MCF 10A (cell line): ENCODE results near the gene ZNF71. TPM values are rescaled to one million over a fixed set of nuclear protein-coding genes. Genes with fewer than 3 reads are reported as not detected.

Experiments
- Bru-seq: library from RNA; stranded (reverse); fragments of 400-500 nt; gene quantifications from one replicate; lab custom pipeline; 2021; lab: Mats Ljungman, UMichigan
- BruChase-seq, 2 experiments: library from RNA; stranded (reverse); fragments of 400-500 nt; gene quantifications; one replicate each; lab custom pipeline; 2021; lab: Mats Ljungman, UMichigan
- BruUV-seq: library from RNA; stranded (reverse); fragments of 400-500 nt; replicated peaks from 2 replicates; lab custom pipeline; 2021; lab: Mats Ljungman, UMichigan
- CTCF ChIA-PET: fragments of 300-600 bp; sonication (Branson Sonifier 250); formaldehyde crosslinking; extraction: SDS; loops from one replicate; lab custom pipeline; 2021; ENCODE audit warnings: antibody characterized with exemption, inconsistent platforms; lab: Yijun Ruan, JAX
- POLR2A ChIA-PET: fragments of 300-600, 350-650 bp; sonication (Branson Sonifier 250); formaldehyde crosslinking; extraction: SDS; loops from one replicate; lab custom pipeline; 2020; ENCODE audit warnings: antibody characterized with exemption, inconsistent platforms; lab: Yijun Ruan, JAX
- DNase-seq: peaks from one replicate; pipeline ENCODE4 v3.0.0-alpha.2; 2018; ENCODE audit not compliant: unreplicated experiment
- H3K27ac Mint-ChIP-seq: one replicate; pipeline ENCODE4 v1.8.0; 2022; ENCODE audit warnings: mild to moderate bottlenecking, low read depth, mixed read lengths; ENCODE audit not compliant: unreplicated experiment
- H3K27me3 Mint-ChIP-seq: one replicate; pipeline ENCODE4 v1.8.0; 2022; ENCODE audit warnings: mixed read lengths; ENCODE audit not compliant: insufficient read depth, unreplicated experiment
- H3K36me3 Mint-ChIP-seq: one replicate; pipeline ENCODE4 v1.8.0; 2022; ENCODE audit warnings: mild to moderate bottlenecking, moderate library complexity, mixed read lengths; ENCODE audit not compliant: insufficient read depth, unreplicated experiment
- H3K4me1 Mint-ChIP-seq: one replicate; pipeline ENCODE4 v1.8.0; 2022; ENCODE audit warnings: mixed read lengths; ENCODE audit not compliant: insufficient read depth, unreplicated experiment
- H3K4me3 Mint-ChIP-seq: one replicate; pipeline ENCODE4 v1.8.0; 2022; ENCODE audit warnings: mild to moderate bottlenecking, moderate library complexity, mixed read lengths; ENCODE audit not compliant: unreplicated experiment
- H3K9me3 Mint-ChIP-seq: one replicate; pipeline ENCODE4 v1.8.0; 2022; ENCODE audit warnings: mixed read lengths; ENCODE audit not compliant: unreplicated experiment
- intact Hi-C: fragments of 100-400 bp; cut with micrococcal nuclease; formaldehyde crosslinking; loops from 2 replicates; pipeline ENCODE4 v1.14.1; 2022
- long read RNA-seq: library from polyadenylated mRNA; stranded (forward); transcript quantifications from one replicate; pipeline ENCODE4 v2.0.0, GENCODE V29; 2022
- total RNA-seq: library from RNA; stranded (reverse); gene quantifications from 2 replicates; pipeline ENCODE4 v1.2.3, GENCODE V29; 2022
- TF ChIP-seq, protein P1 (sequence below): fragments of 200-600 bp; IDR thresholded peaks from one replicate; pipeline ENCODE4 v1.8.0; 2022; ENCODE audit warnings: antibody characterized with exemption, mild to moderate bottlenecking; ENCODE audit not compliant: unreplicated experiment

The ZNF71 gene
- 4.0 and 5.9 TPM in 2 replicates for total RNA-seq
- Bru-seq, nascent RNA, result percentile 54 among the genes with signal in this experiment
- percentile 43 among the genes with signal in this experiment for BruChase-seq, experiment 1, labeled RNA remaining after a 6-hour chase
- percentile 52 among the genes with signal in this experiment for BruChase-seq, experiment 2, labeled RNA remaining after a 2-hour chase
- long read RNA-seq, full-length matches to known transcripts, result 20 of 24 reads
- long read RNA-seq, partial matches to known transcripts, result 1 of 24 reads
- long read RNA-seq, other reads (novel, unspliced or antisense), result 3 of 24 reads

DNA sequence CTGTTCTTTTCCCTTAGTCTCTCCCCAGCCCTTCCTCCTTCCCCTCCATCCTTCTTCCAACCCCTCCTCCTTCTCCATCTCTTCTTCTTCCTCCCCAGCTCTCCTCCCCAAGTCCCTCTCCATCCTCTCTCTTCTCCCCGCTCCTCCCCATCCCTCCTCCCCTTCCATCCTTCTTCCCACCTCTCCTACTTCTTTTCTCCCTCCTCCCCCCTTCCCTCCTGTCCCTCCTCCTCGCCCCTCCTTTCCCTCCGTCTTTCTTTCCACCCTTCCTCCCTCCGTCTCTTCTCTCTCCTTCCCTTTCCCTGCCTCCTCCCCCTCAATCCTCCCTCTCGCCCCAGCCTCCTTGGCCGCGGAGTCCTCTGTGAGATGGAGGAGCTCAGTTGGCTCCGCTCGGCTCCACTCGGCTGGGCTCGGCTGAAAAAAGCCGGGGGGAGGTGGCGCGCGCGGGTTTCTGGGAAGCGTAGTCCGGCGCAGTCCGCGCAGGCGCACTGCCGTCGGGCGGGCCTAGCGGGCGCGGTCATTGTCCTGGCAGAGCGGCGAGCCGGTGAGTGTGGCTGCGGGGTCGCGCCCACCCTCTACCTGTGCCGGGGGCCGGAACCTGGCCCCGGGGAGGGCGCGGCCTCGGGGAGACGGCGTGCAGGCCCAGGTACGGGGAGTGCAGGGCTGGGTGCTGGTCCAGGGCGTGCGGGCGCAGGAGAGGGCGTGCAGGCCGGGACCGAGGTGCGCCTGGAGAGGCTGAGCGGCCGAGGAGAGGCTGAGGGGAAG, at the start of gene ZNF71:
Gene ZNF71, plus strand, starts transcription at position 520 of the 765 bp plus-strand sequence. CDS start 6,257 bp downstream, outside the sequence.
- no peaks in the 10 kb centered on the region for H3K27me3 Mint-ChIP-seq
- no peaks in the 10 kb centered on the region for H3K36me3 Mint-ChIP-seq
- POLR2A ChIA-PET, result no interaction called here
- peak within 1 kb of the TSS; percentile 60 for H3K27ac Mint-ChIP-seq
- H3K9me3 Mint-ChIP-seq, result no peaks in the 10 kb centered on the region
- intact Hi-C loops, result no loop called here
- CTCF ChIA-PET, result interaction anchor here (0.6 kb wide), 1 partner anchor 1683 kb away, joined by 4 read pairs; no protein-coding TSS in a partner anchor
- H3K4me1 Mint-ChIP-seq, result peaks cover 22% of the 10 kb centered on the region
- TF ChIP-seq, protein P1, sequence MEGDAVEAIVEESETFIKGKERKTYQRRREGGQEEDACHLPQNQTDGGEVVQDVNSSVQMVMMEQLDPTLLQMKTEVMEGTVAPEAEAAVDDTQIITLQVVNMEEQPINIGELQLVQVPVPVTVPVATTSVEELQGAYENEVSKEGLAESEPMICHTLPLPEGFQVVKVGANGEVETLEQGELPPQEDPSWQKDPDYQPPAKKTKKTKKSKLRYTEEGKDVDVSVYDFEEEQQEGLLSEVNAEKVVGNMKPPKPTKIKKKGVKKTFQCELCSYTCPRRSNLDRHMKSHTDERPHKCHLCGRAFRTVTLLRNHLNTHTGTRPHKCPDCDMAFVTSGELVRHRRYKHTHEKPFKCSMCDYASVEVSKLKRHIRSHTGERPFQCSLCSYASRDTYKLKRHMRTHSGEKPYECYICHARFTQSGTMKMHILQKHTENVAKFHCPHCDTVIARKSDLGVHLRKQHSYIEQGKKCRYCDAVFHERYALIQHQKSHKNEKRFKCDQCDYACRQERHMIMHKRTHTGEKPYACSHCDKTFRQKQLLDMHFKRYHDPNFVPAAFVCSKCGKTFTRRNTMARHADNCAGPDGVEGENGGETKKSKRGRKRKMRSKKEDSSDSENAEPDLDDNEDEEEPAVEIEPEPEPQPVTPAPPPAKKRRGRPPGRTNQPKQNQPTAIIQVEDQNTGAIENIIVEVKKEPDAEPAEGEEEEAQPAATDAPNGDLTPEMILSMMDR, result no peak
- peak; percentile 84 for DNase-seq
- H3K4me3 Mint-ChIP-seq, result peak within 1 kb of the TSS; percentile 83
- no TSS peak for BruUV-seq

DNA sequence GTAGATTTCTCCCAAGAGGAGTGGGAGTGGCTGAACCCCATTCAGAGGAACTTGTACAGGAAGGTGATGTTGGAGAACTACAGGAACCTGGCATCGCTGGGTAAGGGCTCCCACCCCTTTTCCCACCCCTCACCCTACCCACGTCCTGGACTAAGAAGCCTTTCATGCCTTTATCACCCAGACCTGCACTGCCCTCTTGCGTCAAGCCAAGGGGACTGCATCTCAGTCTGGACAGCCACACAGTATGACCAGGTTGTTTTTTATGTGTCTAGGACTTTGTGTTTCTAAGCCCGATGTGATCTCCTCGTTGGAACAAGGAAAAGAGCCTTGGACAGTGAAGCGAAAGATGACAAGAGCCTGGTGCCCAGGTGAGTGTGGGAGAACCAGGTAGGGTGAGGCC, 47.6 kb upstream of the ZNF71 start:
- TF ChIP-seq, protein P1, result no peak
- intact Hi-C loops, result no loop called here
- peaks cover 2% of the 10 kb centered on the region for H3K36me3 Mint-ChIP-seq
- ChIA-PET CTCF (no interaction called here), POLR2A (no interaction called here)
- no peaks in the 10 kb centered on the region for H3K4me1 Mint-ChIP-seq
- BruUV-seq, result no TSS peak
- H3K27ac Mint-ChIP-seq, result no peak overlapping the region
- no peaks in the 10 kb centered on the region for H3K27me3 Mint-ChIP-seq
- no peak overlapping the region for H3K4me3 Mint-ChIP-seq
- DNase-seq, result no peak
- H3K9me3 Mint-ChIP-seq, result peaks cover 22% of the 10 kb centered on the region

DNA sequence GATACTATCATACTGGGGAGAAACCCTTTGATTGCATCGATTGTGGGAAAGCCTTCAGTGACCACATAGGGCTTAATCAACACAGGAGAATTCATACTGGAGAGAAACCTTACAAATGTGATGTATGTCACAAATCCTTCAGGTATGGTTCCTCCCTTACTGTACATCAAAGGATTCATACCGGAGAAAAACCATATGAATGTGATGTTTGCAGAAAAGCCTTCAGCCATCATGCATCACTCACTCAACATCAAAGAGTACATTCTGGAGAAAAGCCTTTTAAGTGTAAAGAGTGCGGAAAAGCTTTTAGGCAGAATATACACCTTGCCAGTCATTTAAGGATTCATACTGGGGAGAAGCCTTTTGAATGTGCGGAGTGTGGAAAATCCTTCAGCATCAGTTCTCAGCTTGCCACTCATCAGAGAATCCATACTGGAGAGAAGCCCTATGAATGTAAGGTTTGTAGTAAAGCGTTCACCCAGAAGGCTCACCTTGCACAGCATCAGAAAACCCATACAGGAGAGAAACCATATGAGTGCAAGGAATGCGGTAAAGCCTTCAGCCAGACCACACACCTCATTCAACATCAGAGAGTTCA, 40.7 kb upstream of the ZNF71 start:
- ChIA-PET POLR2A (no interaction called here), CTCF (no interaction called here)
- intact Hi-C loops, result no loop called here
- TF ChIP-seq, protein P1, result no peak
- Mint-ChIP-seq H3K4me1 (no peaks in the 10 kb centered on the region), H3K9me3 (peaks cover 32% of the 10 kb centered on the region), H3K27ac (no peak overlapping the region), H3K4me3 (no peak overlapping the region), H3K36me3 (peaks cover 7% of the 10 kb centered on the region), H3K27me3 (no peaks in the 10 kb centered on the region)
- no TSS peak for BruUV-seq
- DNase-seq, result no peak

DNA sequence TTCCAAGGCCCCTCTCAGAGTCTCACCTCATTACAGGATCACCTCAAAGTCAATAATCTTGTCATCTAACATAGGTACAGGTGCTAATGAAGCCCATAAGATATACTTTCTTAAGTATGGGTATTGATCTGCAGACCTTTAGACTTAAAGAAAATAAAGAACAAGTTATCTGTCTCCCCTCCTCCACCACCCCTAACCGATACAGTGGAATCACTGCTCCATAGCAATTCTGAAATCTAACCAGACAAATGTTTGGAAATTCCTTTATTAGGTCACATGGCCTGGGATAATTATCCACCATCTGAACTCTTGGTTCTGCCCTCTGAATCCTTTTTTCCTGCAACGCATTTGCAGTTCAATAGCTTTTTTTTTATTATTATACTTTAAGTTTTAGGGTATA, 32.3 kb upstream of the ZNF71 start:
- Mint-ChIP-seq H3K4me1 (no peaks in the 10 kb centered on the region), H3K27ac (no peak overlapping the region), H3K9me3 (peaks cover 44% of the 10 kb centered on the region), H3K4me3 (no peak overlapping the region), H3K27me3 (no peaks in the 10 kb centered on the region), H3K36me3 (no peaks in the 10 kb centered on the region)
- DNase-seq, result no peak
- TF ChIP-seq, protein P1, result no peak
- CTCF ChIA-PET, result no interaction called here
- intact Hi-C loops, result no loop called here
- POLR2A ChIA-PET, result no interaction called here
- no TSS peak for BruUV-seq
